Measurements from ENCODE around the gene PPP4R3A. TPM values are rescaled to one million over a fixed set of nuclear protein-coding genes. Genes with fewer than 3 reads are reported as not detected.

Gene PPP4R3A
- total and polyA plus RNA-seq, 10 of the 15 experiments (the other 5 are each of a cell fraction or from before 2014, with no cell fraction given): 19.4 to 97.8 (median 62.9) TPM

- Histone ChIP-seq H3K9ac (ENCODE audit: control insufficient read depth, insufficient read depth, low read length) (no peak overlapping the region), H3K9me3 (replicated peaks; ENCODE audit: control insufficient read depth, insufficient read depth, low read length) (peaks cover 2% of the 10 kb centered on the region; the same call in 1 of the 3 replicates), H3K79me2 (ENCODE audit: control insufficient read depth, insufficient read depth, low read length) (no peaks in the 10 kb centered on the region), H3K4me2 (ENCODE audit: control insufficient read depth, insufficient read depth) (no peak overlapping the region), H2AFZ (ENCODE audit: control insufficient read depth, low read depth, low read length) (no peak overlapping the region), H3K36me3 (ENCODE audit: control insufficient read depth in 2 of 2, insufficient read depth in 2 of 2, low read length in 1 of 2) (no peaks in the 10 kb centered on the region), H3K4me1 (ENCODE audit: control insufficient read depth, insufficient read depth, low read length) (no peaks in the 10 kb centered on the region), H4K20me1 (ENCODE audit: control insufficient read depth, insufficient read depth) (no peaks in the 10 kb centered on the region), H3K27ac (ENCODE audit: control insufficient read depth, insufficient read depth) (no peak overlapping the region), H3K4me3 (no peak overlapping the region), H3K27me3 (replicated peaks in 1 of 2; ENCODE audit: control insufficient read depth in 2 of 2, insufficient read depth in 2 of 2, low read length in 1 of 2) (no peaks in the 10 kb centered on the region)
- BruUV-seq (replicated peaks): no TSS peak
- in situ Hi-C loops (cut with MboI) (no loop called here), intact Hi-C loops (cut with micrococcal nuclease; ENCODE audit: unreplicated experiment) (no loop called here)
- ATAC-seq (no peak), FAIRE-seq (no peak), DNase-seq (ENCODE audit: low read depth, low spot score) (no peak)
- RAD21 ChIA-PET (ENCODE audit: unreplicated experiment): no interaction called here
- SMC1A ChIA-PET (ENCODE audit: uncharacterized antibody, unreplicated experiment): no interaction called here
- WGBS (ENCODE audit: insufficient coverage, insufficient replicate concordance, low lambda C conversion rate, missing lambda C conversion rate): 43% methylated on average over 5 of the region's 5 CpGs
- CTCF ChIA-PET: no interaction called here
- POLR2A ChIA-PET: no interaction called here
- no peak for TF ChIP-seq E2F8 (IDR thresholded peaks at IDR 0.05; ENCODE audit: low read depth, partially characterized antibody)
- TF ChIP-seq BRCA1 (IDR thresholded peaks at IDR 0.05; ENCODE audit: low read depth, low read length): no peak
- TF ChIP-seq NFYB (IDR thresholded peaks at IDR 0.05; ENCODE audit: insufficient read depth, low read depth, low read length): no peak
- TF ChIP-seq RUNX3 (IDR thresholded peaks at IDR 0.05; ENCODE audit: low read length): no peak
- TF ChIP-seq CHD2 (IDR thresholded peaks at IDR 0.05; ENCODE audit: borderline replicate concordance, low read depth, low read length): no peak
- TF ChIP-seq FOXK2 (IDR thresholded peaks at IDR 0.05): no peak
- TF ChIP-seq, protein P1, sequence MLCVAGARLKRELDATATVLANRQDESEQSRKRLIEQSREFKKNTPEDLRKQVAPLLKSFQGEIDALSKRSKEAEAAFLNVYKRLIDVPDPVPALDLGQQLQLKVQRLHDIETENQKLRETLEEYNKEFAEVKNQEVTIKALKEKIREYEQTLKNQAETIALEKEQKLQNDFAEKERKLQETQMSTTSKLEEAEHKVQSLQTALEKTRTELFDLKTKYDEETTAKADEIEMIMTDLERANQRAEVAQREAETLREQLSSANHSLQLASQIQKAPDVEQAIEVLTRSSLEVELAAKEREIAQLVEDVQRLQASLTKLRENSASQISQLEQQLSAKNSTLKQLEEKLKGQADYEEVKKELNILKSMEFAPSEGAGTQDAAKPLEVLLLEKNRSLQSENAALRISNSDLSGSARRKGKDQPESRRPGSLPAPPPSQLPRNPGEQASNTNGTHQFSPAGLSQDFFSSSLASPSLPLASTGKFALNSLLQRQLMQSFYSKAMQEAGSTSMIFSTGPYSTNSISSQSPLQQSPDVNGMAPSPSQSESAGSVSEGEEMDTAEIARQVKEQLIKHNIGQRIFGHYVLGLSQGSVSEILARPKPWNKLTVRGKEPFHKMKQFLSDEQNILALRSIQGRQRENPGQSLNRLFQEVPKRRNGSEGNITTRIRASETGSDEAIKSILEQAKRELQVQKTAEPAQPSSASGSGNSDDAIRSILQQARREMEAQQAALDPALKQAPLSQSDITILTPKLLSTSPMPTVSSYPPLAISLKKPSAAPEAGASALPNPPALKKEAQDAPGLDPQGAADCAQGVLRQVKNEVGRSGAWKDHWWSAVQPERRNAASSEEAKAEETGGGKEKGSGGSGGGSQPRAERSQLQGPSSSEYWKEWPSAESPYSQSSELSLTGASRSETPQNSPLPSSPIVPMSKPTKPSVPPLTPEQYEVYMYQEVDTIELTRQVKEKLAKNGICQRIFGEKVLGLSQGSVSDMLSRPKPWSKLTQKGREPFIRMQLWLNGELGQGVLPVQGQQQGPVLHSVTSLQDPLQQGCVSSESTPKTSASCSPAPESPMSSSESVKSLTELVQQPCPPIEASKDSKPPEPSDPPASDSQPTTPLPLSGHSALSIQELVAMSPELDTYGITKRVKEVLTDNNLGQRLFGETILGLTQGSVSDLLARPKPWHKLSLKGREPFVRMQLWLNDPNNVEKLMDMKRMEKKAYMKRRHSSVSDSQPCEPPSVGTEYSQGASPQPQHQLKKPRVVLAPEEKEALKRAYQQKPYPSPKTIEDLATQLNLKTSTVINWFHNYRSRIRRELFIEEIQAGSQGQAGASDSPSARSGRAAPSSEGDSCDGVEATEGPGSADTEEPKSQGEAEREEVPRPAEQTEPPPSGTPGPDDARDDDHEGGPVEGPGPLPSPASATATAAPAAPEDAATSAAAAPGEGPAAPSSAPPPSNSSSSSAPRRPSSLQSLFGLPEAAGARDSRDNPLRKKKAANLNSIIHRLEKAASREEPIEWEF (IDR thresholded peaks at IDR 0.05; ENCODE audit: insufficient replicate concordance, low read depth, low read length): no peak
- TF ChIP-seq EGR1 (IDR thresholded peaks at IDR 0.05; ENCODE audit: borderline replicate concordance in 1 of 2, low read depth in 2 of 2, low read length in 2 of 2): no peak
- no peak for TF ChIP-seq ASH2L (IDR thresholded peaks at IDR 0.05; ENCODE audit: borderline replicate concordance, low read depth)
- no peak for TF ChIP-seq SMC3 (IDR thresholded peaks at IDR 0.05; ENCODE audit: borderline replicate concordance, low read length)
- TF ChIP-seq RCOR1 (conservative IDR thresholded peaks at IDR 0.05; ENCODE audit: low read depth, low read length): no peak
- TF ChIP-seq, protein P2, sequence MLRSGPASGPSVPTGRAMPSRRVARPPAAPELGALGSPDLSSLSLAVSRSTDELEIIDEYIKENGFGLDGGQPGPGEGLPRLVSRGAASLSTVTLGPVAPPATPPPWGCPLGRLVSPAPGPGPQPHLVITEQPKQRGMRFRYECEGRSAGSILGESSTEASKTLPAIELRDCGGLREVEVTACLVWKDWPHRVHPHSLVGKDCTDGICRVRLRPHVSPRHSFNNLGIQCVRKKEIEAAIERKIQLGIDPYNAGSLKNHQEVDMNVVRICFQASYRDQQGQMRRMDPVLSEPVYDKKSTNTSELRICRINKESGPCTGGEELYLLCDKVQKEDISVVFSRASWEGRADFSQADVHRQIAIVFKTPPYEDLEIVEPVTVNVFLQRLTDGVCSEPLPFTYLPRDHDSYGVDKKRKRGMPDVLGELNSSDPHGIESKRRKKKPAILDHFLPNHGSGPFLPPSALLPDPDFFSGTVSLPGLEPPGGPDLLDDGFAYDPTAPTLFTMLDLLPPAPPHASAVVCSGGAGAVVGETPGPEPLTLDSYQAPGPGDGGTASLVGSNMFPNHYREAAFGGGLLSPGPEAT (IDR thresholded peaks at IDR 0.05; ENCODE audit: low read depth): no peak
Observed at GRCh38 chr14:91545946-91546716, 36.0 kb upstream of the PPP4R3A start.

Data from GM12878 (cell line).